Transverse colon (tissue), 4 donors: Measurements from ENCODE around the gene CFAP68. TPM values are rescaled to one million over a fixed set of nuclear protein-coding genes. Genes with fewer than 3 reads are reported as not detected.

ENCODE experiments used
- DNase-seq: peaks from one replicate; pipeline ENCODE4 v3.0.0-alpha.2; 2019
- H3K27ac ChIP-seq, 4 donors: fragments of 200-600 bp; sonication (generic); 2 replicates each; pipeline ENCODE4 v1.5.1; 2016 to 2018; ENCODE audit warnings: inconsistent platforms in 4 of 4
- H3K27me3 ChIP-seq: fragments of 200-600 bp; sonication (generic); 2 replicates; pipeline ENCODE4 v1.5.1; 2017; ENCODE audit warnings: inconsistent platforms
- H3K36me3 ChIP-seq, 4 donors: fragments of 200-600 bp; sonication (generic); 2 replicates each; pipeline ENCODE4 v1.5.1; 2017 to 2019; ENCODE audit warnings: inconsistent platforms in 4 of 4
- H3K4me1 ChIP-seq, 4 donors: fragments of 200-600 bp; sonication (generic); 2 replicates each; pipeline ENCODE4 v1.5.1; 2017 to 2020; ENCODE audit warnings: inconsistent platforms in 4 of 4
- H3K4me3 ChIP-seq, 4 donors: fragments of 200-600 bp; sonication (generic); 1 replicate in 1 of 4; 2 replicates in 3 of 4; pipeline versions ENCODE4 v1.5.1 to v1.6.1; 2017 to 2019; ENCODE audit warnings: inconsistent platforms in 4 of 4
- H3K9me3 ChIP-seq, 2 donors: fragments of 200-600 bp; sonication (generic); 2 replicates each; pipeline ENCODE4 v1.5.1; 2017 to 2019; ENCODE audit warnings: inconsistent platforms in 2 of 2
- CTCF ChIP-seq, 5 experiments: fragments of 200-600 bp in 3 of 5; fragments of 450-650 bp in 2 of 5; sonication (generic) in 3 of 5; IDR thresholded peaks; 1 replicate in 2 of 5; 2 replicates in 3 of 5; pipeline ENCODE4 v1.5.1; 2016 to 2017; ENCODE audit warnings: antibody characterized with exemption in 5 of 5, inconsistent platforms in 3 of 5, mild to moderate bottlenecking in 2 of 5, moderate library complexity in 1 of 5
- EP300 ChIP-seq: sonication (generic); formaldehyde crosslinking; IDR thresholded peaks from one replicate; pipeline ENCODE4 v1.6.1; 2017; ENCODE audit warnings: antibody characterized with exemption, low read depth
- POLR2A ChIP-seq: fragments of 450-650 bp; IDR thresholded peaks from one replicate; pipeline ENCODE4 v1.6.1; 2016; ENCODE audit warnings: antibody characterized with exemption, mild to moderate bottlenecking, moderate library complexity
- POLR2AphosphoS5 ChIP-seq, 3 donors: sonication (generic); formaldehyde crosslinking; IDR thresholded peaks; one replicate each; pipeline ENCODE4 v1.6.1; 2016; ENCODE audit warnings: antibody characterized with exemption in 3 of 3
- WGBS, 2 donors: methylation state at CpG; one replicate each; pipeline ENCODE4 v1.1.5; 2018; ENCODE audit warnings: low coverage in 1 of 2; 5-methylcytosine and 5-hydroxymethylcytosine counted together
- in situ Hi-C, 4 donors: fragments of 200-750 bp; cut with MboI; loops; one replicate each; pipeline versions ENCODE4 v1.15.0 to v1.15.1; 2017; ENCODE audit warnings: low sequenced_read_pairs in 3 of 4, low pct_ligation_motif_present in 1 of 4, low pct_unique_long_range_greater_than_20kb in 1 of 4
- intact Hi-C: fragments of 100-400 bp; cut with DNase I; formaldehyde crosslinking; loops from one replicate; pipeline ENCODE4 v1.15.1; 2023; ENCODE audit warnings: low total_unique reads
- total RNA-seq, 4 donors: library from RNA; depleted of rRNA; stranded (reverse); fragments of >200 nt; gene quantifications; one replicate each; pipeline ENCODE4 v1.1.0, GENCODE V29; 2016

Gene CFAP68
- total RNA-seq, 4 donors from 2014 or later: 0.20 to 19.8 (median 18.8) TPM; not detected in 1

GRCh38 chr11:111916768-111917167, 37.4 kb downstream of the CFAP68 start:
- in situ Hi-C loops (no loop called here), intact Hi-C loops (no loop called here)
- Histone ChIP-seq H3K27ac (no peak overlapping the region), H3K4me3 (no peak overlapping the region), H3K4me1 (peaks cover 0 to 29% (median 6%) of the 10 kb centered on the region in 4 donors), H3K36me3 (no peaks in the 10 kb centered on the region), H3K27me3 (no peaks in the 10 kb centered on the region), H3K9me3 (no peaks in the 10 kb centered on the region)
- DNase-seq: no peak
- TF ChIP-seq POLR2AphosphoS5 (IDR thresholded peaks at IDR 0.05) (no peak), CTCF (IDR thresholded peaks at IDR 0.05) (no peak), EP300 (no peak), POLR2A (no peak)
- WGBS, 2 donors: 80 to 100% methylated on average over 1 of the region's 1 CpG

- intact Hi-C loops: no loop called here
- no peaks in the 10 kb centered on the region for H3K9me3 ChIP-seq
- in situ Hi-C loops: no loop called here
- H3K4me1 ChIP-seq: peaks cover 0 to 35% (median 7%) of the 10 kb centered on the region in 4 donors
- TF ChIP-seq POLR2A (no peak), EP300 (no peak), POLR2AphosphoS5 (IDR thresholded peaks at IDR 0.05) (no peak), CTCF (IDR thresholded peaks at IDR 0.05) (no peak)
- no peaks in the 10 kb centered on the region for H3K27me3 ChIP-seq
- WGBS, 2 donors: 80 to 82% methylated on average over 1 to 2 of the region's 2 CpGs
- H3K36me3 ChIP-seq: no peaks in the 10 kb centered on the region
- DNase-seq: no peak
- no peak overlapping the region for H3K27ac ChIP-seq
- H3K4me3 ChIP-seq: no peak overlapping the region
Observed at GRCh38 chr11:111917312-111917711, 38.0 kb downstream of the CFAP68 start.

GRCh38 chr11:111917788-111918187, 38.4 kb downstream of the CFAP68 start:
- no peaks in the 10 kb centered on the region for H3K36me3 ChIP-seq
- no peak for DNase-seq
- WGBS, 2 donors: 78% methylated on average over 3 of the region's 3 CpGs; no CpG with 5 or more reads in 1 of the 2 donors
- no peak overlapping the region for H3K4me3 ChIP-seq
- H3K4me1 ChIP-seq: peaks cover 0 to 39% (median 12%) of the 10 kb centered on the region in 4 donors
- TF ChIP-seq POLR2AphosphoS5 (IDR thresholded peaks at IDR 0.05): no peak
- no peak for TF ChIP-seq CTCF (IDR thresholded peaks at IDR 0.05)
- TF ChIP-seq POLR2A: no peak
- TF ChIP-seq EP300: no peak
- in situ Hi-C loops: no loop called here
- intact Hi-C loops: no loop called here
- H3K27me3 ChIP-seq: no peaks in the 10 kb centered on the region
- H3K9me3 ChIP-seq: no peaks in the 10 kb centered on the region
- H3K27ac ChIP-seq: peak overlapping the region; percentile 78 to 88 (median 84)

GRCh38 chr11:111918390-111919256, 39.3 kb downstream of the CFAP68 start, which contains the start of gene C11orf52:
C11orf52 (plus strand) TSS chr11:111918913; CDS start chr11:111918973, 60 bp downstream.
- Histone ChIP-seq H3K9me3 (no peaks in the 10 kb centered on the region), H3K27ac (peak within 1 kb of the TSS; percentile 78 to 88 (median 84)), H3K27me3 (no peaks in the 10 kb centered on the region), H3K4me3 (peak within 1 kb of the TSS in 3 of 4 donors; percentile 5 to 43 (median 12)), H3K4me1 (peaks cover 2 to 44% (median 18%) of the 10 kb centered on the region in 4 donors), H3K36me3 (no peaks in the 10 kb centered on the region)
- peak; percentile 81 for DNase-seq
- in situ Hi-C loops (no loop called here), intact Hi-C loops (no loop called here)
- TF ChIP-seq POLR2AphosphoS5 (IDR thresholded peaks at IDR 0.05) (peak in 2 of 3 donors; percentile 72 to 75), POLR2A (peak; percentile 66), CTCF (IDR thresholded peaks at IDR 0.05) (peak in 2 of 5 experiments; percentile 2 to 20), EP300 (no peak)
- 43 to 49% methylated on average over 5 to 19 of the region's 19 CpGs for WGBS, 2 donors
